HEK293 (cell line): Measurements from ENCODE around the gene ZNF816.
"Not testable (repeated sequence)": the region's sequence is repeated elsewhere in the genome, so short reads cannot be mapped to it uniquely, and the experiment has no call there.

Source experiments
- CTCF ChIA-PET: fragments of 350-600 bp; formaldehyde crosslinking; extraction: SDS; loops from one replicate; lab custom pipeline; 2021; ENCODE audit warnings: antibody characterized with exemption; lab: Yijun Ruan, JAX
- POLR2A ChIA-PET: fragments of 300-600 bp; formaldehyde crosslinking; extraction: SDS; loops from one replicate; lab custom pipeline; 2020; ENCODE audit warnings: antibody characterized with exemption, inconsistent platforms; lab: Yijun Ruan, JAX
- H3K27ac ChIP-seq: fragments of 200-500 bp; sonication (Bioruptor generic); 2 replicates; pipeline ENCODE4 v1.5.1; 2014; ENCODE audit warnings: low read depth, low read length, control low read depth, inconsistent platforms; ENCODE audit errors: extremely low read depth
- H3K36me3 ChIP-seq, 2 experiments: fragments of 200-500 bp in 1 of 2; sonication (Bioruptor generic) in 1 of 2; 1 replicate in 1 of 2; 2 replicates in 1 of 2; pipeline ENCODE4 v1.5.1; 2014 to 2017; ENCODE audit warnings: inconsistent platforms in 2 of 2, low read length in 2 of 2; ENCODE audit not compliant: control insufficient read depth in 2 of 2, insufficient read depth in 1 of 2
- H3K4me1 ChIP-seq: fragments of 200-500 bp; sonication (Bioruptor generic); 2 replicates; pipeline ENCODE4 v1.5.1; 2014; ENCODE audit warnings: mild to moderate bottlenecking, low read length, inconsistent platforms; ENCODE audit not compliant: control insufficient read depth, insufficient read depth
- H3K4me3 ChIP-seq: 2 replicates; pipeline ENCODE4 v1.5.1; 2011; ENCODE audit warnings: low read depth, mild to moderate bottlenecking, control low read depth, low read length, moderate library complexity
- H3K9me3 ChIP-seq: fragments of 200-500 bp; sonication (Bioruptor generic); 2 replicates; pipeline ENCODE4 v1.5.1; 2014; ENCODE audit warnings: low read depth, low read length, inconsistent platforms; ENCODE audit not compliant: control insufficient read depth, insufficient read depth
- HOXD13 ChIP-seq: sonication (generic); formaldehyde crosslinking; IDR thresholded peaks from 2 replicates; pipeline ENCODE4 v1.8.0; 2022; ENCODE audit warnings: missing genetic modification reagents, borderline replicate concordance
- KLF10 ChIP-seq: fragments of 450-650 bp; IDR thresholded peaks from 2 replicates; pipeline ENCODE4 v1.5.1; 2018; ENCODE audit warnings: missing biosample characterization, mild to moderate bottlenecking, missing genetic modification characterization
- MEIS1 ChIP-seq: sonication (generic); formaldehyde crosslinking; IDR thresholded peaks from 2 replicates; pipeline ENCODE4 v1.8.1; 2022; ENCODE audit warnings: missing genetic modification reagents, mild to moderate bottlenecking, borderline replicate concordance
- PATZ1 ChIP-seq: fragments of 450-650 bp; formaldehyde crosslinking; IDR thresholded peaks from 2 replicates; pipeline ENCODE4 v1.5.1; 2016; ENCODE audit warnings: missing biosample characterization, missing genetic modification characterization
- SCRT1 ChIP-seq: fragments of 450-650 bp; formaldehyde crosslinking; IDR thresholded peaks from 2 replicates; pipeline ENCODE4 v1.5.1; 2016; ENCODE audit warnings: missing biosample characterization, missing genetic modification characterization, borderline replicate concordance
- ZNF132 ChIP-seq: fragments of 450-650 bp; formaldehyde crosslinking; IDR thresholded peaks from 2 replicates; pipeline ENCODE4 v1.5.1; 2017; ENCODE audit warnings: missing biosample characterization, missing genetic modification characterization, borderline replicate concordance
- ZNF175 ChIP-seq: fragments of 450-650 bp; formaldehyde crosslinking; IDR thresholded peaks from 2 replicates; pipeline ENCODE4 v1.5.1; 2016; ENCODE audit warnings: missing biosample characterization, missing genetic modification characterization
- ZNF19 ChIP-seq: fragments of 450-650 bp; formaldehyde crosslinking; IDR thresholded peaks from 2 replicates; pipeline ENCODE4; 2016; ENCODE audit warnings: missing biosample characterization, missing genetic modification characterization, low read depth
- ZNF2 ChIP-seq: fragments of 450-650 bp; formaldehyde crosslinking; IDR thresholded peaks from 2 replicates; pipeline ENCODE4 v1.5.1; 2016; ENCODE audit warnings: missing biosample characterization, missing genetic modification characterization
- ZNF292 ChIP-seq: fragments of 450-650 bp; formaldehyde crosslinking; IDR thresholded peaks from 2 replicates; pipeline ENCODE4 v1.5.1; 2016; ENCODE audit warnings: low read depth, missing biosample characterization, missing genetic modification characterization, borderline replicate concordance
- ZNF311 ChIP-seq: fragments of 450-650 bp; formaldehyde crosslinking; IDR thresholded peaks from 2 replicates; pipeline ENCODE4 v1.5.1; 2017; ENCODE audit warnings: missing biosample characterization, missing genetic modification characterization, borderline replicate concordance
- ZNF335 ChIP-seq: fragments of 450-650 bp; formaldehyde crosslinking; conservative IDR thresholded peaks from 2 replicates; pipeline ENCODE4 v1.5.1; 2016; ENCODE audit warnings: missing biosample characterization, missing genetic modification characterization
- ZNF366 ChIP-seq: fragments of 450-650 bp; formaldehyde crosslinking; conservative IDR thresholded peaks from 2 replicates; pipeline ENCODE4 v1.5.1; 2016; ENCODE audit warnings: missing biosample characterization, missing genetic modification characterization
- ZNF416 ChIP-seq: fragments of 450-650 bp; formaldehyde crosslinking; IDR thresholded peaks from 2 replicates; pipeline ENCODE4 v1.5.1; 2016; ENCODE audit warnings: missing biosample characterization, missing genetic modification characterization
- ZNF501 ChIP-seq: fragments of 450-650 bp; formaldehyde crosslinking; IDR thresholded peaks from 2 replicates; pipeline ENCODE4 v1.5.1; 2016; ENCODE audit warnings: missing biosample characterization, missing genetic modification characterization
- ZNF514 ChIP-seq: fragments of 450-650 bp; formaldehyde crosslinking; IDR thresholded peaks from 2 replicates; pipeline ENCODE4 v1.5.1; 2016; ENCODE audit warnings: missing biosample characterization, missing genetic modification characterization
- ZNF529 ChIP-seq: fragments of 450-650 bp; formaldehyde crosslinking; IDR thresholded peaks from 2 replicates; pipeline ENCODE4 v1.5.1; 2017; ENCODE audit warnings: missing genetic modification characterization, missing biosample characterization; ENCODE audit not compliant: insufficient replicate concordance
- ZNF548 ChIP-seq: fragments of 450-650 bp; formaldehyde crosslinking; IDR thresholded peaks from 2 replicates; pipeline ENCODE4 v1.5.1; 2016; ENCODE audit warnings: missing biosample characterization, missing genetic modification characterization
- ZNF571 ChIP-seq: fragments of 450-650 bp; formaldehyde crosslinking; IDR thresholded peaks from 2 replicates; pipeline ENCODE4 v1.5.0; 2017; ENCODE audit warnings: missing biosample characterization, missing genetic modification characterization
- ZNF660 ChIP-seq: fragments of 450-650 bp; IDR thresholded peaks from 2 replicates; pipeline ENCODE4 v1.5.1; 2018; ENCODE audit warnings: missing biosample characterization, mild to moderate bottlenecking, missing genetic modification characterization
- ZSCAN23 ChIP-seq: fragments of 450-650 bp; formaldehyde crosslinking; IDR thresholded peaks from 2 replicates; pipeline ENCODE4 v1.5.1; 2016; ENCODE audit warnings: missing biosample characterization, missing genetic modification characterization
- TF ChIP-seq, protein P1 (sequence below): fragments of 450-650 bp; formaldehyde crosslinking; IDR thresholded peaks from 2 replicates; pipeline ENCODE4 v1.5.1; 2016; ENCODE audit warnings: missing biosample characterization, missing genetic modification characterization
- TF ChIP-seq, protein P2 (sequence below): fragments of 450-650 bp; formaldehyde crosslinking; IDR thresholded peaks from 2 replicates; pipeline ENCODE4 v1.5.1; 2016; ENCODE audit warnings: missing biosample characterization, missing genetic modification characterization
- TF ChIP-seq, protein P3 (sequence below): fragments of 450-650 bp; formaldehyde crosslinking; IDR thresholded peaks from 2 replicates; pipeline ENCODE4 v1.5.1; 2016; ENCODE audit warnings: missing biosample characterization, missing genetic modification characterization, borderline replicate concordance
- TF ChIP-seq, protein P4 (sequence below): fragments of 450-650 bp; formaldehyde crosslinking; IDR thresholded peaks from 2 replicates; pipeline ENCODE4 v1.5.1; 2016; ENCODE audit warnings: missing biosample characterization, missing genetic modification characterization

ZNF816 gene

DNA sequence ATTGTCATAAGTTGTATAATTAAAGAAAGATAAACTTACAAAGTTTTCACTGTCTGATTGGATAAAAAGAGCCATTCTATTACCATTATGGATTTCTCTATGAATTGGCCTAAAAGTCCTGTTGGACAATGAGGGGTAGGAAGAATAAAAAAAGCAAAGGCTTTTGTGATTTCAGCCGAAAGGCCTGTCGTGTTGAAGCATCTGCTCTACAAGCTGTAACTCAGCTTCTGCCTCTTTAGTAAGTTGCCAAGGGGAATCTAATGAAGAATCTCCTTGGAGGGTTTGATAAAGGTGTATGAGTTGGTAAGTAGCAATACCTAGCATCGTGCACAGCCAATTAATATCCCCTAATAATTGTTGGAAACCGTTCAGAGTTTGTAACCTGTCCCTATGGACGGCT, 25.8 kb upstream of the ZNF816 start (continued):
- TF ChIP-seq MEIS1 (CRISPR knock-in tag) = no peak

GRCh38 chr19:52987221-52987620, 24.5 kb upstream of the ZNF816 start:
- no peaks in the 10 kb centered on the region for H3K36me3 ChIP-seq
- H3K9me3 ChIP-seq = no peaks in the 10 kb centered on the region
- TF ChIP-seq ZNF311 (tag by site-specific recombination) = no peak
- no peak for TF ChIP-seq HOXD13 (CRISPR knock-in tag)
- TF ChIP-seq, protein P1, sequence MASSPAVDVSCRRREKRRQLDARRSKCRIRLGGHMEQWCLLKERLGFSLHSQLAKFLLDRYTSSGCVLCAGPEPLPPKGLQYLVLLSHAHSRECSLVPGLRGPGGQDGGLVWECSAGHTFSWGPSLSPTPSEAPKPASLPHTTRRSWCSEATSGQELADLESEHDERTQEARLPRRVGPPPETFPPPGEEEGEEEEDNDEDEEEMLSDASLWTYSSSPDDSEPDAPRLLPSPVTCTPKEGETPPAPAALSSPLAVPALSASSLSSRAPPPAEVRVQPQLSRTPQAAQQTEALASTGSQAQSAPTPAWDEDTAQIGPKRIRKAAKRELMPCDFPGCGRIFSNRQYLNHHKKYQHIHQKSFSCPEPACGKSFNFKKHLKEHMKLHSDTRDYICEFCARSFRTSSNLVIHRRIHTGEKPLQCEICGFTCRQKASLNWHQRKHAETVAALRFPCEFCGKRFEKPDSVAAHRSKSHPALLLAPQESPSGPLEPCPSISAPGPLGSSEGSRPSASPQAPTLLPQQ (tag by site-specific recombination) = no peak
- TF ChIP-seq ZNF416 (tag by site-specific recombination) = no peak
- no peak for TF ChIP-seq ZNF335 (tag by site-specific recombination)
- TF ChIP-seq ZNF501 (tag by site-specific recombination) = no peak
- TF ChIP-seq ZNF132 (tag by site-specific recombination) = no peak
- no peak for TF ChIP-seq PATZ1 (tag by site-specific recombination)
- no peak for TF ChIP-seq ZNF175
- no peak for TF ChIP-seq ZNF366 (tag by site-specific recombination)
- TF ChIP-seq, protein P2, sequence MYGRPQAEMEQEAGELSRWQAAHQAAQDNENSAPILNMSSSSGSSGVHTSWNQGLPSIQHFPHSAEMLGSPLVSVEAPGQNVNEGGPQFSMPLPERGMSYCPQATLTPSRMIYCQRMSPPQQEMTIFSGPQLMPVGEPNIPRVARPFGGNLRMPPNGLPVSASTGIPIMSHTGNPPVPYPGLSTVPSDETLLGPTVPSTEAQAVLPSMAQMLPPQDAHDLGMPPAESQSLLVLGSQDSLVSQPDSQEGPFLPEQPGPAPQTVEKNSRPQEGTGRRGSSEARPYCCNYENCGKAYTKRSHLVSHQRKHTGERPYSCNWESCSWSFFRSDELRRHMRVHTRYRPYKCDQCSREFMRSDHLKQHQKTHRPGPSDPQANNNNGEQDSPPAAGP (tag by site-specific recombination) = no peak
- TF ChIP-seq ZNF571 = no peak
- TF ChIP-seq ZNF2 (tag by site-specific recombination) = no peak
- no peak for TF ChIP-seq ZSCAN23 (tag by site-specific recombination)
- H3K27ac ChIP-seq = no peak overlapping the region
- ChIA-PET POLR2A (no interaction called here), CTCF (no interaction called here)
- H3K4me1 ChIP-seq = no peaks in the 10 kb centered on the region
- no peak overlapping the region for H3K4me3 ChIP-seq

- H3K9me3 ChIP-seq, H3K4me1 ChIP-seq, H3K4me3 ChIP-seq, H3K27ac ChIP-seq, H3K36me3 ChIP-seq, POLR2A ChIA-PET: not testable (repeated sequence)
- CTCF ChIA-PET = interaction anchor here (0.6 kb wide), 1 partner anchor 604 kb away, joined by 4 read pairs; no protein-coding TSS in a partner anchor
Observed at GRCh38 chr19:52983167-52983566, 20.5 kb upstream of the ZNF816 start.

DNA sequence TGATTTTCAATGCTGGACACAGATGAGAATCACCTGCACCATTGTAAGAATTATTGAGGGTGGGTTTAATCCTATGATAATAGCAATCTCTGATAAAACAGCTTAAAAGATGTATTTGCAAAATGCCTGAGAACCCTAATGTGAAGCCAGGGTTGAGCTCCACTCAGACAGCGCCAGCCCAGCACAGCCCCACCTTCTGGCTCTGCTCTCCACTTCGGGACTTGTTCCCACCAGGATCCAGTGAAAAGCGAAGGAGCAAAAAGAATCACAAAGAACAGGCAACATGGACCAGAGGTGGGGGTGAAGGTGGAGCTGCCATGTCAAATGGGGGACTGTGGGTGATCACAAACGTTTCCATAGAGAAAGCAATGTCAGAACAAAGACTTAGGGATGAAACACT, 18.6 kb upstream of the ZNF816 start:
- Histone ChIP-seq H3K27ac (no peak overlapping the region), H3K36me3 (no peaks in the 10 kb centered on the region), H3K4me3 (no peak overlapping the region), H3K4me1 (no peaks in the 10 kb centered on the region), H3K9me3 (no peaks in the 10 kb centered on the region; the same call in none of the 2 replicates)
- POLR2A ChIA-PET = no interaction called here
- CTCF ChIA-PET = no interaction called here
- TF ChIP-seq SCRT1 (tag by site-specific recombination) = no peak
- TF ChIP-seq ZNF19 = no peak
- TF ChIP-seq, protein P3, sequence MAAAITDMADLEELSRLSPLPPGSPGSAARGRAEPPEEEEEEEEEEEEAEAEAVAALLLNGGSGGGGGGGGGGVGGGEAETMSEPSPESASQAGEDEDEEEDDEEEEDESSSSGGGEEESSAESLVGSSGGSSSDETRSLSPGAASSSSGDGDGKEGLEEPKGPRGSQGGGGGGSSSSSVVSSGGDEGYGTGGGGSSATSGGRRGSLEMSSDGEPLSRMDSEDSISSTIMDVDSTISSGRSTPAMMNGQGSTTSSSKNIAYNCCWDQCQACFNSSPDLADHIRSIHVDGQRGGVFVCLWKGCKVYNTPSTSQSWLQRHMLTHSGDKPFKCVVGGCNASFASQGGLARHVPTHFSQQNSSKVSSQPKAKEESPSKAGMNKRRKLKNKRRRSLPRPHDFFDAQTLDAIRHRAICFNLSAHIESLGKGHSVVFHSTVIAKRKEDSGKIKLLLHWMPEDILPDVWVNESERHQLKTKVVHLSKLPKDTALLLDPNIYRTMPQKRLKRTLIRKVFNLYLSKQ (tag by site-specific recombination) = no peak
- no peak for TF ChIP-seq ZNF548 (tag by site-specific recombination)
- TF ChIP-seq, protein P4, sequence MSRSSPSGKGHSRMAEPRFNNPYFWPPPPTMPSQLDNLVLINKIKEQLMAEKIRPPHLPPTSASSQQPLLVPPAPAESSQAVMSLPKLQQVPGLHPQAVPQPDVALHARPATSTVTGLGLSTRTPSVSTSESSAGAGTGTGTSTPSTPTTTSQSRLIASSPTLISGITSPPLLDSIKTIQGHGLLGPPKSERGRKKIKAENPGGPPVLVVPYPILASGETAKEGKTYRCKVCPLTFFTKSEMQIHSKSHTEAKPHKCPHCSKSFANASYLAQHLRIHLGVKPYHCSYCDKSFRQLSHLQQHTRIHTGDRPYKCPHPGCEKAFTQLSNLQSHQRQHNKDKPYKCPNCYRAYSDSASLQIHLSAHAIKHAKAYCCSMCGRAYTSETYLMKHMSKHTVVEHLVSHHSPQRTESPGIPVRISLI (tag by site-specific recombination) = no peak
- no peak for TF ChIP-seq KLF10 (tag by site-specific recombination)
- no peak for TF ChIP-seq ZNF660 (tag by site-specific recombination)
- no peak for TF ChIP-seq ZNF514
- TF ChIP-seq ZNF529 (tag by site-specific recombination) = no peak
- no peak for TF ChIP-seq ZNF292 (tag by site-specific recombination)
